HEK293 (cell line): ENCODE results near the gene CPSF6.
A peak's percentile ranks its signal among the peaks of the same experiment; 100 is the strongest.

Experiments used
- CTCF ChIA-PET: fragments of 350-600 bp; formaldehyde crosslinking; extraction: SDS; loops from one replicate; lab custom pipeline; 2021; ENCODE audit warnings: antibody characterized with exemption; lab: Yijun Ruan, JAX
- POLR2A ChIA-PET: fragments of 300-600 bp; formaldehyde crosslinking; extraction: SDS; loops from one replicate; lab custom pipeline; 2020; ENCODE audit warnings: antibody characterized with exemption, inconsistent platforms; lab: Yijun Ruan, JAX
- H3K27ac ChIP-seq: fragments of 200-500 bp; sonication (Bioruptor generic); 2 replicates; pipeline ENCODE4 v1.5.1; 2014; ENCODE audit warnings: low read depth, low read length, control low read depth, inconsistent platforms; ENCODE audit errors: extremely low read depth
- H3K36me3 ChIP-seq, 2 experiments: fragments of 200-500 bp in 1 of 2; sonication (Bioruptor generic) in 1 of 2; 1 replicate in 1 of 2; 2 replicates in 1 of 2; pipeline ENCODE4 v1.5.1; 2014 to 2017; ENCODE audit warnings: inconsistent platforms in 2 of 2, low read length in 2 of 2; ENCODE audit not compliant: control insufficient read depth in 2 of 2, insufficient read depth in 1 of 2
- H3K4me1 ChIP-seq: fragments of 200-500 bp; sonication (Bioruptor generic); 2 replicates; pipeline ENCODE4 v1.5.1; 2014; ENCODE audit warnings: mild to moderate bottlenecking, low read length, inconsistent platforms; ENCODE audit not compliant: control insufficient read depth, insufficient read depth
- H3K4me3 ChIP-seq: 2 replicates; pipeline ENCODE4 v1.5.1; 2011; ENCODE audit warnings: low read depth, mild to moderate bottlenecking, control low read depth, low read length, moderate library complexity
- H3K9me3 ChIP-seq: fragments of 200-500 bp; sonication (Bioruptor generic); 2 replicates; pipeline ENCODE4 v1.5.1; 2014; ENCODE audit warnings: low read depth, low read length, inconsistent platforms; ENCODE audit not compliant: control insufficient read depth, insufficient read depth
- GFI1B ChIP-seq: fragments of 450-650 bp; formaldehyde crosslinking; IDR thresholded peaks from 2 replicates; pipeline ENCODE4 v1.5.1; 2016; ENCODE audit warnings: missing biosample characterization, missing genetic modification characterization
- IKZF3 ChIP-seq: fragments of 450-650 bp; IDR thresholded peaks from 2 replicates; pipeline ENCODE4 v1.5.0; 2018; ENCODE audit warnings: missing biosample characterization, mild to moderate bottlenecking, missing genetic modification characterization, moderate library complexity
- KLF10 ChIP-seq: fragments of 450-650 bp; IDR thresholded peaks from 2 replicates; pipeline ENCODE4 v1.5.1; 2018; ENCODE audit warnings: missing biosample characterization, mild to moderate bottlenecking, missing genetic modification characterization
- KLF16 ChIP-seq: fragments of 450-650 bp; formaldehyde crosslinking; IDR thresholded peaks from 2 replicates; pipeline ENCODE4 v1.5.1; 2017; ENCODE audit warnings: missing biosample characterization, missing genetic modification characterization
- MYNN ChIP-seq: fragments of 450-650 bp; formaldehyde crosslinking; IDR thresholded peaks from 2 replicates; pipeline ENCODE4 v1.5.1; 2016; ENCODE audit warnings: missing biosample characterization, missing genetic modification characterization, borderline replicate concordance
- OVOL3 ChIP-seq: fragments of 450-650 bp; formaldehyde crosslinking; IDR thresholded peaks from 2 replicates; pipeline ENCODE4 v1.5.1; 2016; ENCODE audit warnings: missing biosample characterization, missing genetic modification characterization
- PBX3 ChIP-seq: sonication (generic); formaldehyde crosslinking; IDR thresholded peaks from 2 replicates; pipeline ENCODE4 v1.8.1; 2022; ENCODE audit warnings: mild to moderate bottlenecking, moderate library complexity, missing genetic modification reagents
- SCRT1 ChIP-seq: fragments of 450-650 bp; formaldehyde crosslinking; IDR thresholded peaks from 2 replicates; pipeline ENCODE4 v1.5.1; 2016; ENCODE audit warnings: missing biosample characterization, missing genetic modification characterization, borderline replicate concordance
- TRIM28 ChIP-seq: IDR thresholded peaks from 2 replicates; pipeline ENCODE4 v1.6.1; 2011; ENCODE audit warnings: low read length, control low read depth, borderline replicate concordance
- YY1 ChIP-seq: fragments of 450-650 bp; formaldehyde crosslinking; IDR thresholded peaks from 2 replicates; pipeline ENCODE4 v1.5.1; 2018; ENCODE audit warnings: missing biosample characterization, missing genetic modification characterization
- ZBTB21 ChIP-seq: fragments of 450-650 bp; formaldehyde crosslinking; IDR thresholded peaks from 2 replicates; pipeline ENCODE4 v1.5.1; 2017; ENCODE audit warnings: missing biosample characterization, missing genetic modification characterization
- ZBTB48 ChIP-seq: fragments of 450-650 bp; formaldehyde crosslinking; IDR thresholded peaks from 2 replicates; pipeline ENCODE4 v1.5.1; 2016; ENCODE audit warnings: missing biosample characterization, missing genetic modification characterization
- ZNF146 ChIP-seq: fragments of 450-650 bp; formaldehyde crosslinking; IDR thresholded peaks from 2 replicates; pipeline ENCODE4 v1.5.1; 2016; ENCODE audit warnings: missing biosample characterization, missing genetic modification characterization
- ZNF16 ChIP-seq: fragments of 450-650 bp; formaldehyde crosslinking; IDR thresholded peaks from 2 replicates; pipeline ENCODE4 v1.5.1; 2016; ENCODE audit warnings: low read depth, missing biosample characterization, missing genetic modification characterization
- ZNF174 ChIP-seq: fragments of 450-650 bp; formaldehyde crosslinking; IDR thresholded peaks from 2 replicates; pipeline ENCODE4 v1.5.0; 2017; ENCODE audit warnings: missing biosample characterization, mild to moderate bottlenecking, missing genetic modification characterization
- ZNF184 ChIP-seq: fragments of 450-650 bp; IDR thresholded peaks from 2 replicates; pipeline ENCODE4 v1.5.1; 2018; ENCODE audit warnings: missing biosample characterization, mild to moderate bottlenecking, missing genetic modification characterization
- ZNF266 ChIP-seq: fragments of 450-650 bp; formaldehyde crosslinking; IDR thresholded peaks from 2 replicates; pipeline ENCODE4 v1.5.1; 2016; ENCODE audit warnings: missing biosample characterization, missing genetic modification characterization, low read depth
- ZNF335 ChIP-seq: fragments of 450-650 bp; formaldehyde crosslinking; conservative IDR thresholded peaks from 2 replicates; pipeline ENCODE4 v1.5.1; 2016; ENCODE audit warnings: missing biosample characterization, missing genetic modification characterization
- ZNF354C ChIP-seq: fragments of 450-650 bp; formaldehyde crosslinking; IDR thresholded peaks from 2 replicates; pipeline ENCODE4 v1.5.1; 2016; ENCODE audit warnings: missing biosample characterization, missing genetic modification characterization, low read depth, borderline replicate concordance
- ZNF37A ChIP-seq: fragments of 450-650 bp; IDR thresholded peaks from 2 replicates; pipeline ENCODE4 v1.5.1; 2018; ENCODE audit warnings: missing biosample characterization, missing genetic modification characterization
- ZNF423 ChIP-seq: fragments of 450-650 bp; formaldehyde crosslinking; IDR thresholded peaks from 2 replicates; pipeline ENCODE4 v1.5.1; 2016; ENCODE audit warnings: missing biosample characterization, missing genetic modification characterization
- ZNF449 ChIP-seq: fragments of 450-650 bp; formaldehyde crosslinking; IDR thresholded peaks from 2 replicates; pipeline ENCODE4 v1.5.1; 2017; ENCODE audit warnings: missing biosample characterization, mild to moderate bottlenecking, missing genetic modification characterization, moderate library complexity
- ZNF548 ChIP-seq: fragments of 450-650 bp; formaldehyde crosslinking; IDR thresholded peaks from 2 replicates; pipeline ENCODE4 v1.5.1; 2016; ENCODE audit warnings: missing biosample characterization, missing genetic modification characterization
- ZNF555 ChIP-seq: fragments of 450-650 bp; formaldehyde crosslinking; conservative IDR thresholded peaks from 2 replicates; pipeline ENCODE4 v1.5.1; 2017; ENCODE audit warnings: missing biosample characterization, mild to moderate bottlenecking, missing genetic modification characterization, inconsistent platforms
- ZNF558 ChIP-seq: fragments of 450-650 bp; formaldehyde crosslinking; IDR thresholded peaks from 2 replicates; pipeline ENCODE4 v1.5.1; 2016; ENCODE audit warnings: missing biosample characterization, missing genetic modification characterization
- ZNF654 ChIP-seq: fragments of 450-650 bp; formaldehyde crosslinking; IDR thresholded peaks from 2 replicates; pipeline ENCODE4 v1.5.1; 2016; ENCODE audit warnings: low read depth, missing biosample characterization, missing genetic modification characterization
- ZNF707 ChIP-seq: fragments of 450-650 bp; formaldehyde crosslinking; IDR thresholded peaks from 2 replicates; pipeline ENCODE4 v1.5.1; 2016; ENCODE audit warnings: missing biosample characterization, missing genetic modification characterization
- ZNF830 ChIP-seq: fragments of 450-650 bp; IDR thresholded peaks from 2 replicates; pipeline ENCODE4 v1.5.0; 2018; ENCODE audit warnings: missing biosample characterization, missing genetic modification characterization, low read depth, mild to moderate bottlenecking, moderate library complexity
- TF ChIP-seq, protein P1 (sequence below): fragments of 450-650 bp; formaldehyde crosslinking; IDR thresholded peaks from 2 replicates; pipeline ENCODE4 v1.5.1; 2017; ENCODE audit warnings: missing biosample characterization, missing genetic modification characterization
- TF ChIP-seq, protein P2 (sequence below): fragments of 450-650 bp; IDR thresholded peaks from 2 replicates; pipeline ENCODE4 v1.5.1; 2018; ENCODE audit warnings: missing biosample characterization, mild to moderate bottlenecking, missing genetic modification characterization

Gene CPSF6

GRCh38 chr12:69287556-69287955 lies 48.2 kb downstream of the CPSF6 start:
- CTCF ChIA-PET = interaction anchor here (1.0 to 1.4 kb wide), 3 partner anchors 70 to 134 kb away, joined by 4 to 5 read pairs (median 4); no protein-coding TSS in a partner anchor
- no peak overlapping the region for H3K27ac ChIP-seq
- H3K4me1 ChIP-seq = no peaks in the 10 kb centered on the region; the same call in 1 of the 2 replicates
- POLR2A ChIA-PET = no interaction called here
- no peaks in the 10 kb centered on the region for H3K9me3 ChIP-seq
- no peak for TF ChIP-seq TRIM28
- TF ChIP-seq PBX3 (CRISPR knock-in tag) = no peak
- TF ChIP-seq ZNF555 (tag by site-specific recombination) = no peak
- TF ChIP-seq ZNF37A (tag by site-specific recombination) = no peak
- no peak for TF ChIP-seq ZNF174 (tag by site-specific recombination)
- no peak for TF ChIP-seq ZNF354C (tag by site-specific recombination)
- TF ChIP-seq ZNF830 (tag by site-specific recombination) = no peak
- no peak for TF ChIP-seq MYNN
- TF ChIP-seq GFI1B (tag by site-specific recombination) = no peak
- no peak for TF ChIP-seq ZNF16
- no peak for TF ChIP-seq IKZF3 (tag by site-specific recombination)
- H3K4me3 ChIP-seq = no peak overlapping the region
- no peaks in the 10 kb centered on the region for H3K36me3 ChIP-seq

DNA sequence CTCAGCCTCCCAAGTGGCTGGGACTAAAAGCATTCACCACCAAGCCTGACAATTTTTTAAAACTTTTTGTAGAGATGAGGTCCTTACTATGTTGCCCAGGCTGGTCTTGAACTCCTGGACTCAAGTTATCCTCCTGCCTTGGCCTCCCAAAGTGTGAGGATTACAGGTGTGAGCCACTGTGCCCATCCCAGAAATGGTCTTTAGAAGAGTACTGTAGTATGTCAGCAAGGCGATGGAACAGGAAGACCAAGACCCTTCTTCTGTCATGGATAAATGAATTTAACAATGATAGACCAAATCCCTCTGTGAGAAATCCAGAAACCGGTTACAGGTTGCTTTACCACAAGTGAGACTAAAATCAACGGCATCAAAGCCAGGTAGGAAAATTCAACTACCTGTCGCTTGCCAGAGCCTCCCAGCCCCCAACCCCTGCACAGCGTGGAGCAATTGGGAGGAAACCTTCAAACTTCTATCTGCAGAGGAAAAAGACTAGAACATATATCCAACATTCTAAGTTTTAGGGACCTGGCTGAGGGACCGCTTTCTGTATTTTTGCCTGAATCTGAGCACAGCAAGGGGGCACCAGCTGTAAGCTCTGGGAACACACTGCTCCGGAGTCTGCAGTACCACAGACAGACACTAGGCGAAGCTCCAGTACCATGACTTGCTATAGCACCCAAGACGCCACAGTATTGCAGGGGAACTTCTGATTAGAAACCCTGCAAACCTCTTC lies 51.3 kb downstream of the CPSF6 start:
- Histone ChIP-seq H3K36me3 (no peaks in the 10 kb centered on the region), H3K4me3 (no peak overlapping the region), H3K4me1 (no peaks in the 10 kb centered on the region), H3K9me3 (no peaks in the 10 kb centered on the region), H3K27ac (no peak overlapping the region)
- ChIA-PET CTCF (interaction anchor here (0.6 to 1.7 kb wide), 13 partner anchors 9 to 349 kb away, joined by 3 to 12 read pairs (median 3); no protein-coding TSS in a partner anchor), POLR2A (no interaction called here)
- TF ChIP-seq, protein P1, sequence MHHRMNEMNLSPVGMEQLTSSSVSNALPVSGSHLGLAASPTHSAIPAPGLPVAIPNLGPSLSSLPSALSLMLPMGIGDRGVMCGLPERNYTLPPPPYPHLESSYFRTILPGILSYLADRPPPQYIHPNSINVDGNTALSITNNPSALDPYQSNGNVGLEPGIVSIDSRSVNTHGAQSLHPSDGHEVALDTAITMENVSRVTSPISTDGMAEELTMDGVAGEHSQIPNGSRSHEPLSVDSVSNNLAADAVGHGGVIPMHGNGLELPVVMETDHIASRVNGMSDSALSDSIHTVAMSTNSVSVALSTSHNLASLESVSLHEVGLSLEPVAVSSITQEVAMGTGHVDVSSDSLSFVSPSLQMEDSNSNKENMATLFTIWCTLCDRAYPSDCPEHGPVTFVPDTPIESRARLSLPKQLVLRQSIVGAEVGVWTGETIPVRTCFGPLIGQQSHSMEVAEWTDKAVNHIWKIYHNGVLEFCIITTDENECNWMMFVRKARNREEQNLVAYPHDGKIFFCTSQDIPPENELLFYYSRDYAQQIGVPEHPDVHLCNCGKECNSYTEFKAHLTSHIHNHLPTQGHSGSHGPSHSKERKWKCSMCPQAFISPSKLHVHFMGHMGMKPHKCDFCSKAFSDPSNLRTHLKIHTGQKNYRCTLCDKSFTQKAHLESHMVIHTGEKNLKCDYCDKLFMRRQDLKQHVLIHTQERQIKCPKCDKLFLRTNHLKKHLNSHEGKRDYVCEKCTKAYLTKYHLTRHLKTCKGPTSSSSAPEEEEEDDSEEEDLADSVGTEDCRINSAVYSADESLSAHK (tag by site-specific recombination) = peak; percentile 62
- TF ChIP-seq ZNF707 (tag by site-specific recombination) (no peak), ZNF146 (tag by site-specific recombination) (no peak), ZNF654 (peak; percentile 94), SCRT1 (tag by site-specific recombination) (peak; percentile 84; the same call in 1 of the 2 replicates), ZNF184 (no peak), KLF16 (tag by site-specific recombination) (no peak), ZNF449 (tag by site-specific recombination) (no peak), ZNF558 (tag by site-specific recombination) (no peak), ZNF174 (tag by site-specific recombination) (no peak), ZNF548 (tag by site-specific recombination) (no peak), OVOL3 (tag by site-specific recombination) (no peak), YY1 (no peak), KLF10 (no peak), ZBTB48 (tag by site-specific recombination) (peak; percentile 81), ZBTB21 (tag by site-specific recombination) (no peak), ZNF335 (no peak), ZNF266 (no peak), ZNF423 (tag by site-specific recombination) (no peak)
- TF ChIP-seq, protein P2, sequence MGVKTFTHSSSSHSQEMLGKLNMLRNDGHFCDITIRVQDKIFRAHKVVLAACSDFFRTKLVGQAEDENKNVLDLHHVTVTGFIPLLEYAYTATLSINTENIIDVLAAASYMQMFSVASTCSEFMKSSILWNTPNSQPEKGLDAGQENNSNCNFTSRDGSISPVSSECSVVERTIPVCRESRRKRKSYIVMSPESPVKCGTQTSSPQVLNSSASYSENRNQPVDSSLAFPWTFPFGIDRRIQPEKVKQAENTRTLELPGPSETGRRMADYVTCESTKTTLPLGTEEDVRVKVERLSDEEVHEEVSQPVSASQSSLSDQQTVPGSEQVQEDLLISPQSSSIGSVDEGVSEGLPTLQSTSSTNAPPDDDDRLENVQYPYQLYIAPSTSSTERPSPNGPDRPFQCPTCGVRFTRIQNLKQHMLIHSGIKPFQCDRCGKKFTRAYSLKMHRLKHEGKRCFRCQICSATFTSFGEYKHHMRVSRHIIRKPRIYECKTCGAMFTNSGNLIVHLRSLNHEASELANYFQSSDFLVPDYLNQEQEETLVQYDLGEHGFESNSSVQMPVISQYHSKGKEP (tag by site-specific recombination) = 0 out of 2 replicates have a peak, but pooled peaks have one; percentile 14
